Fibroblast of skin of scalp (primary cell): ENCODE data around the gene ADAT1.
A peak's percentile ranks its signal among the peaks of the same experiment; 100 is the strongest.
"Not testable (repeated sequence)": the region's sequence is repeated elsewhere in the genome, so short reads cannot be mapped to it uniquely, and the experiment has no call there.

Source experiments
- DNase-seq: peaks from one replicate; pipeline ENCODE4 v3.0.0-alpha.2; 2013

The ADAT1 gene

DNA sequence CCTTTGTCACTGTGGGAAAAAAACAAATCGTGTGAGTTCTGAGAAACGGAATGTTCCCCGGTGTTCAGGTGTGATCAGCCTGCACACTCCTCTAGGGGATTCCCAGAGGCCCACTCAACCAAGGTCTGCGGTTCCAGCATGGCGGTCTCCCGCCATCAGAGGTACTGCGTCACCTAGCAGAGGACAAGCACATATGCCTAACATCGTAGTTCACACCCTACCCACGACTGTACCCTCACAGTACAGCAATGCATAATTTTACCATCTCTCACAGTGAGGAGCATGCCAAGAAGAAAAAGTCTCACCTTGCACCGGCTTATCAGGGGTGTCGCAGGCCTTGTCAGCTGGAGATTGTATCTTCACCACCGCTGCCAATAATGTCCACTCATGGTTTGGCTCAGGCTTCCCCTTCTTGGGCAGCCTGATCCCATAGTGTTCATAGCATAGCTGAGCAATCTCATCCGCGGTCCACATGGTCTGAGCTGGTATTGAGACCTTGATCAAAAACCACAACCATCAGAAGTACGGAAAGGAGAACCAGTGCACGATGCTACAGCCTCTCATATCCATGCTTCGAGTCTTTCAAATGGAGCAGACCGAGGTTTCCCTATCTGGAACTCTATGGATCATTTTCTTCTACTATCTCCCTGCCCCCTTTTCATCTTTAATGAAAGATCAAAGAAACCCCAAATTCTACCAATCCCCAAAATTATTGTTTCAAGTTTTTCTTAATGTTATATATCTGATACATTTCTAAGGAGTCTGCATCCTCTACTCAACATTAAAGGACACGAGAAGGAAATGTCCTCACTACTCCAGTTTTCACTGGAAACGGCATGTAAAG is 2.5 kb downstream of the ADAT1 start:
- no peak for DNase-seq

DNA sequence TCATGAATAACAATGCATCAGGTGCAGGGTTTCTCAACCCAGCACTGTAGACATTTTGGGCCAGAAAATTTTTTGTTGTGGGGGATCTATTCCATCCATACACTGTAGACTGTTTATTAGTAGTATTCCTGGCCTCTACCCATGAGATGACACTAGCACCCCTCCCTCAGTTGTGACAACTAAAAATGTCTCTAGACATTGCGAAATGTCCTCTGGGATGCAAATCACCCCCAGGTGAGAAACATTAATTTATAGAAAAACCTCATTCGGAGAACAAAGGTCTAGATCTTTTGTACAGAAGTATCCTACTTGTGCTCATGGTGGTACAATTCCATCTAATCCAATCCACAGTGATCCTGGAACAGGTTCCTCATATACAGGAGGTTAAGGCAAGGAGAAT is 4.3 kb downstream of the ADAT1 start:
- DNase-seq, result no peak

DNA sequence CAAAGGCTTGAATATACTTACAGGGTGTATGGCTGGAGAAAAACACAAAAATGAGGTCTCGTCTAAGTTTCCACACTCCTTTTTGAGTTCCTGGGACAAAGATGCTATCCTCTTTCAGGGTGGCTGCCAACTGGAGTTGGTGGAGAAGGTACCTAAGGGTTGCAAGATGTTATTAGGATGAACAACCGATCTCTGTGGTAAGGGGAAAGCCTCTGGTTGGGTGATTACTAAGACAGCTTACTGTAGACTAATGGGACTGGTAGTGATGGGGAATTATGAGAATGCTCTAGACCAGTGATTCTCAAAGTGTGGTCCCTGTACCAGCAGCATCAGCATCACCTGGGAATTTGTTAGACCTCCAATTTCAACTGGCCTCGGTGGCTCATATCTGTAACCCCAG is 6.0 kb downstream of the ADAT1 start:
- no peak for DNase-seq

DNA sequence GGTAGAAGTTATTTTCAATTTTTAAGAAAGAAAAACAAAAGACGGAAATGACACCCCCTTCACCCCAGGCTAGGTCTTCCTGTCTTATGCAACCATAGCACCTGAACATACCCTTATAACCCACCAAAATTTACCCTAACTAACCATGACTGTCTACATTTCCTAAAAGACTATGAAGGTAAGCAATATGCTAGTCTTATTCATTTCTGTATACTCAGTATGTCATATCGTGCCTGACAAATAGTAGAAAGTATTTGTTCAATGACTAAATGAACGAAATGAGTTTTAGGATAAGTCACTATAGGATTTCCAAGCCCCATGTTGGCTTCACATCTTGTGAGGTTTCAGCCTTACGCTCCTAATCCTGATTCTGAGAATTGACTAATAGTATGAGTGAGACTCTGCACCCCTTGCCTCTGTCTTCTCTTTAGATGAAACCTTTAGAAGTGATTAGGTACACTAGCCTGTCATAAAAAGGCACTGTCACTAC is 6.5 kb downstream of the ADAT1 start:
- DNase-seq, result no peak

DNA sequence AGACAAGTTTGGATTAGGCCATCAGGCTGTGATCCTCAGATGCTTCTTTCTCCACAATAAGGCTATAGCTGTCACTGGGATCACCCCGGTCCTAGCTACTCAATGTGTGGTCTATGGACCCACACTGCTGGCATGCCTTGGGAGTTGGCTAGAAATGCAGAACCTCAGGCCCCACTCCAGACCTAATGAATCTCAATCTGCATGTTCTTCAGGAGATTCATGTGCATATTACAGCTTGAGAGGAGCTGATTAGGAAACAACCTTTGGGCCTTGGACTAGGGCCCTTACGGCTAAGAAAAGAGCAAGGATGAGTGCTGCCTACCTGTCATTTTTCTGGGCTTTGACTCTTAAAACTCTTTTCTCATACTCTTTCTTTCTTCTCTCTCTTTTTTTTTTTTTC is 7.5 kb downstream of the ADAT1 start:
- DNase-seq, result no peak

DNA sequence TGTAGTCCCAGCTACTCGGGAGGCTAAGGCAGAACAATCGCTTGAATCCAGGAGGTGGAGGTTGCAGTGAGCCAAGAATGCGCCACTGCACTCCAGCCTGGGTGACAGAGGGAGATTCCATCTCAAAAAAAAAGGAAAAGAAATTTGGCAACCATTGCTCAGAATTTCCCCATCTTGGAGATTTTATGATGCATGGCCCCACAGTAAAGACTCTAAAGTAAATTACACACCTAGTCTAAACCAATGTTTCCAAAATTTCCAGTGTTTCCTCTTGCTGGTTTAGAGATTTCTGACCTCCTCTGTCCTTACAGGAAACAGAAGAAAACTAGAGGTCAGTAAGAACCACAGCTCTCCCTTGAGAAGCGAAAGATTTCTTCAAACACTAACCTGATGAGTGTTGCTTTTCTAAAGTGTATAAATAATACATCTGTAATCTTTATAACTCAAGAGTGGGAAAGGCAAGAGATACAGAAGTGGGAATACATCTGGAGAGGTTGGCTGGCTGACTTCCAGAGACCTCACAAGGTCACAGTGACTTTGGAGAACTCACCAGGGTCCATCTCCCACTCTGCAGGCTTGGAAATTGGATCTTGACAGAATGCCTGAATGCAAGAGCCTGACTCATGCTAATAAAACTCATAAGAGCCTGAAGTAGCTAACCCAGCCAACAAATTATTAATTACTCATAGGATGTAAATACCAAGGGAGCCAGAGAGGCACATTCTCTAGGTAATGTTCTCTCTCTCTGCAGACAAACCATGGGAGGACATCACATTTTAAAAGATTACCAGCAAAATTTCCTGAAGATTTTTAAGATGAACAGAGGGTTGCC is 8.8 kb downstream of the ADAT1 start:
- peak; percentile 46 for DNase-seq

DNA sequence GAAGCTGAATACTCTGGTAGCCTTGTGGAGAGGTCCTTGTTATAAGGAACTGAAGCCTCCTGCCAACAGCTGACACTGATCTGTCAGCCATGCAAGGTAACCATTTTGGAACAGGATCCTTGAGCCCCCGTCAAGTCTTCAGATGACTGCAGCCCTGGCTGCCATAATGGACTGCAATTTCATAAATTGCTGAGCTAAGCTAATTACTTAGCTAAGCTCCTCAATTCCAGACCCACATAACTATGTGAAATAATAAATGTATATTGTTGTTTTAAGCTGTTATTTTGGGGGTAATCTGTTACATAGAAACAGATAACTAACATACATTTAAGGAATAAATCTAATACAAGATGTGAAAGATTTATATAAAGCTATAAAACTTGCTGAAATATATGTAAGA is 16.6 kb downstream of the ADAT1 start:
- DNase-seq, result no peak

DNA sequence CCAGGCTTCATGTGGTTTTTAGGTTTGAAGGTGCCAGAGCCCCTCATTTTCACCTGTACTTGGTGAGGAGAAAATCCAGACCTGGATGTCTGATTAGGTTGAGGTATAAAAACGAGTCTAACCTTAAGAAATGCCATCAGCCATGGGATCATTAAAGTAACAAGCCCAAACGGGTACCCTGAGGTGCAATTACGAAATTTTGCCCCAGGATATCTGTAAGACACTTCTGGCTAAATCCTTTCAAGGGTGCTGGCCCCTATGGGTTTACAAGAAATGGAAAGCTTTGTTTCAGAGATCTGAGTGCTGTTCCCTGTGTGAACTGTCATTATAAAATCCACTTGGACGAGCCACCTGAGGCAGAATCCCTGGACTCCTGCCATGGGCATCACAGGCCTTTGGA is 19.8 kb downstream of the ADAT1 start:
- no peak for DNase-seq

DNA sequence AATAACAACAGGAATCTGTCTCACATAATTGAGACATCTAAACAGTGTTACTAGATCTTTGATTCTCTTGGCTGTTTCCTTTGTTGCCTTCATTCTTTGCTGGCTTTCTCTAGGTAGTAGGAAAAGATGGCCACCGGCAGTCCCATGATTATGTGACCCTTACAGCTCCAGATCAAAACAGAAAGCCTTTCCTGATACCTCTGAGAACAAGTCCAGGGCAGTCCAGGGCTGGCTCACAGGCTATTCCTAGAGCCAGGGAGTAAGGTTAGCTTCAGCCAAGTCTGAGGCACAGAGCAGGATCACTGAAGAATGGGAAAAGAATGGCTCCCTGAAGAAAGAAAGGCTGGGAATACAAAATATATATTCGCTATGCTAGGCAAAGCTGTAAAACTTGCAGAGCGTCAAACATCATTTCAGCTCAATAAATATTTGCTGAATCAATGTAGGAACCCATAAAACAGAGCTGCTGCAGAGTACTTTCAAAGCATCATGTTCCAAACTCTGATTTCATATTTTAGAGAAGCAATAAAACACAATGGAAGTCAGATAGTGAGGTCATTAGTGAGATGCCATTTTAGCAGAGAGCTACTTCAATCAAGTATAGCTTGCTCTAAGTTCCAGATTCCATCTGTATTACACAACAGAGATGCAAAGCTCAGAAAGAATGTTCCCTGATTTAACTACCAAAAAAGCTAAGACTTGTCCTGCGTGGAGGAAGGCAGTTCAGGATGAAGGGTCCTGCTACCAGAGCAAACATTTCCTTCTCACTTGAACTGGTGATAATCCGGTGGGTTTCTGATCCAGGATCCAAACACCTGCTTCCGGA is 23.4 kb downstream of the ADAT1 start:
- no peak for DNase-seq

DNA sequence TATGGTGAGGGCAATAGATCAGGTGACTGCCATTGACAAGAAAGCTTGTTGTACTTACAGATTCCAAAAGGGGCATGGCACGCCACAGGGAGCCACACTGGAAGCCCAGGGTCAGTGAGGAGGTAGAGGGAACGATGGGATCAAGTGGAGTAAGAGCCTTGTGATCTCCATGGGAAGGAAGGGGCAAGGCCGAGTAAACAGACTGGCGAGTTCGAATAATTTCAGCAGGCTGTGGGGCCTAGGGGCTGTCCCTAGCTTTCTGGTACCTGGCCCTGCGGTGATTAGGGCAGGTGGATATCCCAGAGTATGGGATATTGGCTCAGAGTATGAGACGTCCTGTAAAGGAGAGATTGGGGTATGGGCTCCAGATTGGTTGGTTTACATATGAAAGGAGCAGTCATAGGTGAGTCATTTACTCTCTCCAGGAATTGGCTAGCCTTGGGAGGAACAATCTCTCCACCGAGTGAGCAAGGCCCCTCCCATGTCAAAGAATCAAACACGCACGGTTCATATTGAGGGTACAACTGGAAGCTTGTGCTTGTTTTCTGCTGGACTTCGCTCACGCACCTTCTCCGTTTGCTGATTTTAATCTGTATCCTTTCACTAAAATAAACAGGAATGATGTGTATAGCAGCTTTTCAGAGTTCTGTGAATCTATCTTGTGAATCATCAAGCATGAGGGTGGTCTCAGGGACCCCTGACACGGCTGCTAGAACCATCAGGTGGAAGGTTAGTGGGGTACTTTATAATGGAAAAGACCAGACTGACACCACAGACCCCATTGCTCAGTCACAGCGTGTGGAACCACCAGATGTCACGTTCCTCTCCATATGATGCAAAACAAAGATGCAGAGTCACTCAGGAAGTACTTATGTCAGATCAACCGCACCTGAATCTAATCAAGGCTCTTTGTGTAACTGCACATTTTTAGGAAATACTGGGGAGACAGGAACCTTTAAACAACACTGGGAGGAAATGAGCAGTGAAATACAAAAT is 29.0 kb downstream of the ADAT1 start:
- peak; percentile 42 for DNase-seq

DNA sequence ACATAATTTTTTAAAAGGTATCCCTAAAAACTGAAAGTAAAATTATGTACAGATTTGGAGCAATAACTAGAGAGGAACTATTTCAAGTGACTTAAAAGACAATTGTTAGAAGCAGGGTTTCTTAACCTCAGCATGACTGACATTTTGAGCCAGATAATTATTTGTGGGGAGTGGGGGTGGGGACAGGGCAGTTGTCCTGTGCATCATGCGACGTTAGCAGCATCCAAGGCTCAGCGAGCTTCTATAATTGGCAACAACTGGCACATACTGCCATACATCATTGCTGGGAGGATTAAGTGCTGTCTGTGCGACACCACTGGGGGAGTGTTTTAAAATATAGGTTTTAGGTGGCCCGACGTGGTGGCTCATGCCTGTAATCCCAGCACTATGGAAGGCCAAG is 29.8 kb downstream of the ADAT1 start:
- DNase-seq, result no peak

DNA sequence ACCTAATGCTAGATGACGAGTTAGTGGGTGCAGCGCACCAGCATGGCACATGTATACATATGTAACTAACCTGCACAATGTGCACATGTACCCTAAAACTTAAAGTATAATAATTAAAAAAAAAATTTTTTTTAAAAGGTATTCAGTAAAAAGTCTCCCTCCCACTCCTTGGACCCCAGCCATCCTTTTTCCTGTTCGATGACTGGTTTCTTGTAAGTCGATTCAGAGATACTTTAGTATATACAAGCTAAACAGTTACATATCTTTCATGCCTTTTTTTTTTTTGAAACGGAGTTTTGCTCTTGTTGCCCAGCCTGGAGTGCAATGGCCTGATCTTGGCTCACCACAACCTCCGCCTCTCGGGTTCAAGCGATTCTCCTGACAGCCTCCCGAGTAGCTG is 31.2 kb downstream of the ADAT1 start:
- not testable (repeated sequence) for DNase-seq

DNA sequence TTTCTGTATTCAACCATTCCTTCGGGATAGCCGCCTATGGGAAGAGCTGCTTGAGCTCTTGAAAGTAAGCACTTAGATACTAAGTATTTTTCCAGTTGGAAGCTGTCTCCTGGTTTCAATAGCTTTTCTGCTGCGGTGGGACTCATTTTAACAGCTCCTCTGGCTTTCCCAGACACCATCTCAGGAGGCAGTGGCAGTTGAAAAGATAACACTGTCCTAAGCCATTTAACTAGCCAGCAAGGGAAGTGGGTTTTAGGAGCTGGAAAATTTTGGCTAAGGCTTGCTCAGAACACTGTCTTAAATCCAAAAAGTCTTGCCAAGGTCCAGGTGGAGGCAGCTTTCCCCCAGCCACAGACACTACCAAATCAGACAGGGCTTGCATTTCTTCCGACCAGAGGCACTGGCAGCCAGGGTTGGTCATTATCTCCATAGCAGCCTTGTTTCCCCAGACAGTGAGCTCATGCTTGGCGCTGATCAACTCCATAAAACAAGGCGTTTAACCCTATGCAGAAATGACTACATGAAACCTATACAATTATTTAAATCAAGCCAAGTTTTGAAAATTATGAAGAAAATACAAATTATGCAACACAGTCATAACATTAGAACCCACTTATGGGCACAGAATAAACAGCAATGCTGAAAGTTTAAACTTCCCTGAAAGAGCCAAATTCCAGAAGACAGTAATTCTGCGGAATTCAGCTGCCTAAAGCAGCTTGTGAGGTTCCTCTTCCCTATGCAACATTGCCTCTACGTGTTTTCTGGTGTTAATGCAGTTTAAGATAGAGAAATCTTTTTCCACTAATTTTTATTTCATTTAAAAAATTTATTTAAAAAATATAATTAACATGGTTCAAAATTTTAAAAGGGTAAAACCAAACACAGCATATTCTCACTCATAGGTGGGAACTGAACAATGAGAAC is 31.9 kb downstream of the ADAT1 start:
- DNase-seq, result peak; percentile 51

DNA sequence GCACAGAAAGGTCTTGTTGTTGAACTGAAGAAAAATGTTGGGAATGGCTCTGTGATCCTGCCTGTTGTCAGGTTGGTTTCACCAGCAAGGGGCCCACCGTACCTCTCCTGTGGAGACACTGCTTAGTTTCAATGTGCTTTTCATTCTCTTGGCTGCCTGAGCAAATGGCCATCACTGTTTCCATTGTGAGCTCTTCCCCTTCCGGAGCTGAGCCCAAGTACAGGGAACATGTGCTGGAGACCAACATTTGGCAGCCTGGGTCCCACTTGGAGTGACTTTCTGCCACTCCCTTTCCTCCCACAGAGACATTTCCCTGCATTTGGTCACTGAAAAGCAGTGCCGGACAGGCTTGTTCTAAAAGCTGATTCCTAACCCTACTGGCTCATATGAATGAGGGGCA is 33.8 kb downstream of the ADAT1 start:
- DNase-seq, result no peak

DNA sequence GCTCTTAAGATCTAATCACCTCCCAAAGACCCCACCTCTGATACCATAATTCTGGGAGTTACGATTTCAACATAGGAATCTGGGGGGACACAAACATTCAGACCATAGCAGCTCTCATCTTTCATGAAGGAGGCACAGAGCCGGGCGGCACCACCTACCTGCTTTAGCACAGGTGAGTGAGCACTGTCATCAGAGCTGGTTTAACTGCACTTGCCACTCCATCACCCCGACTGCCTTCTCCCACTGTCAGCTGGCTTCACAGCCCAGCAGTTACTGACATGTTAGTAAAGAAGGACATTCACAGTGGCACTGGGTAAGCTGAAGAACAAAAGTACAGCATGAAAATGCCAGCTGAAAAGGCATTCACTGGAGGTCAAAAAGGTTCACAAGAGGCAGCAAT is 34.4 kb downstream of the ADAT1 start:
- DNase-seq, result no peak

DNA sequence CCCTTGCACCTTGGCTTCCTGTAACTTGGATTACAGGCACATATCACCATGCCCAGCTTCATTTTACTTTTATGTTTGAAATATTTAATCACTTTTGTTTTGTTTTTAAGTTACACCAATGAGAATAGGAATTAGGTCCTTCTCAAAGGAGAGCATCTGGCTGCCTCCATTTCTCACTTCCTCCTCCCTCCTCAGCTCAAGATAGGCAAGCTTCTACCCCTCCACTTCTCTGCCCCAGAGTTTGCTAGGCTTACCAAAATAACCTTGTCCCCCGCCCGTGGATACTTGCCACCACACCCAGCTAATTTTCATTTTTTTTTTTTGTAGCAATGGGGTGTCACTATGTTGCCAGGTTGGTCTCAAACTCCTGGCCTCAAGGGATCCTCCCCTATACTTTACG is 39.0 kb downstream of the ADAT1 start:
- DNase-seq, result no peak

DNA sequence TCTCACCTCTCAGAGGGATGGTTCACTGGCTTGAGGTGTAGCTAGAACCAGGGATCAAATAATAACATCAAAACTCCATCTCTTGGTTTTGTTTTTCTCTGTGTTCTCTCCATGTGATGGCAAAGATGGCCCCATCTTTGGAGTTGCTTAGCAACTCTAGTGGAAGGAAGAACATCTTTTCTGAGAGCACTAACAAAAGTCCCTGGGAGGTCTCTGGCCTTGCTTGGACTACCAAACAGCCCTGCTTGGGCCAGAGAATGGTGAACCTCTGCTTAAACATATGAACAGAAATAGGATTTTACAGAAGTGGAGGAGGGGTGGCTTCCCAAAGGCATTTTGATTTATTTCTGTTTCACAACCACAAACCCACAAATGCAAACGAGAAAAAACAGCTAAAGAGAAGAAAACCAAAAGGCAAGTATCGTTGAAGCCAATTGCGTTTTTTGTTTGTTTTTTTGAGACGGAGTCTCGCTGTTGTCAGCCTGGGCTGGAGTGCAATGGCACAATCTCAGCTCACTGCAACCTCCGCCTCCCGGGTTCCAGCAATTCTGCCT is 43.7 kb downstream of the ADAT1 start:
- DNase-seq, result no peak

DNA sequence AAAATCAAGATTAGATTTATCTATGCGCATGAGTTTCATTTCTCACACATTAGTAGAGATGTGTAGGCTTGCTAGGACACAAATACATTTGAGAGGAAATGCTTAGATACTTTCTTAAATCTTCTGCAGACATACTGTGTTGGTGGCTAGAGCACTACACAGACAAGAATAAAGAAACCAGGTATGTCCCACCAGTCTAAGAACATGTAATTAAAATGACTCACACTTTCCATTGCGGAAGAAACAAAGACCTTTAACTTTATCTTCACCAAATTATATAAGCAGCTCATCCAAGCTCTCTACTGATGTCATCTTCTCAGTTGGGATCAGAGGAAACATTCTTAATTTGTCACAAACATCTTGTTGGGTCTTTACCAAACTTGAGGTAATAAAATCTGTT is 44.4 kb downstream of the ADAT1 start:
- DNase-seq, result no peak

DNA sequence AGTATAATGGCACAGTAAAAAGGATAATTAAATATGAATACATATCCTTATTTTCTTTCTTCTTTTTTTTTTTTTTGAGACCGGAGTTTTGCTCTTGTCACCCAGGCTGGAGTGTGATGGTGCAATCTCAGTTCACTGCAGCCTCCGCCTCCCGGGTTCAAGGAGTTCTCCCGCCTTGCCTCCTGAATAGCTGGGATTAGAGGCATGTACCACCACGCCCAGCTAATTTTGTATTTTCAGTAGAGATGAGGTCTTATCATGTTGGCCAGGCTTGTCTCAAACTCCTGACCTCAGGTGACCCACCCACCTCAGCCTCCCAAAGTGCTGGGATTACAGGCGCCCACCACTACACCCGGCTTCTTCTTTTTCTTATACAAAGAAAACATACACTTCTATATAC is 44.9 kb downstream of the ADAT1 start:
- DNase-seq, result no peak

DNA sequence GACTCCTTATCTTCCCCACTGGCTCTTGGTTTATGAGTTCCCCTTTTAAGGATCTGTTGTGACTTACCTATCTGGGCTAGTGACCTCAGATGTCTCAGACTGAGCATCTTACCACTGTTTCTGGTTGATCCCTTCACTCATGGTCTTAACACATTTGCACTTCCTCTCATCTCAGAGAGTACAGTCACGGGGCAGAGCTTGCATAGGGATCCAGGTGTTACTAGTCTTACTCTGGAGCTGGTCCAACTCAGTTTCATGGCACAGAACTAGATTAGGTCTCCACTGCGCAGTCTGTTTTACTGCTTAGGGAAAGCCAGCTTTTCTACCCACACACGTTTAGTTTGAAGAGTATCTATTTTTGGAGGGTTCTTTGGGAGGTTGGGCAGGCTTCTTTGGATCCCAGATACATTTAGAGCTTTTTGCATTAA is 46.7 kb downstream of the ADAT1 start:
- no peak for DNase-seq
